ENCODE data around the gene SMIM38.

The SMIM38 gene

GRCh38 chr11:69187540-69188065, 31.9 kb downstream of the SMIM38 start:
- DNase-seq, result no peak

DNA sequence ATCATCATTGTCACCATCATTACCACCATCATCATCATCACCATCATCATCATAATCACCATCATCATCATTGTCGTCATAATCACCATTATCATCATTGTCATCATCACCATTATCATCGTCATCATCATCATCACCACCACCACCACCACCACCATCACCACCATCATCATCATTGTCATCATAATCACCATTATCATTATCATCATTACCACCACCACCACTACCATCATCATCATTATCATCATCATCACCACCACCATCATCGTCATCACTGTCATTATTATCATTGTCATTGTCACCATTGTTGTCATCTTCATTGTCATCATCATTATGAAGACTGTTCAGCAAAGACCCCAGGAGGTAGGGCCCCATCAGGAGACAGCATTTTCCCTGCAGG, 33.3 kb downstream of the SMIM38 start:
- DNase-seq, result no peak

GRCh38 chr11:69190796-69191536, 35.2 kb downstream of the SMIM38 start:
- no peak for DNase-seq

DNA sequence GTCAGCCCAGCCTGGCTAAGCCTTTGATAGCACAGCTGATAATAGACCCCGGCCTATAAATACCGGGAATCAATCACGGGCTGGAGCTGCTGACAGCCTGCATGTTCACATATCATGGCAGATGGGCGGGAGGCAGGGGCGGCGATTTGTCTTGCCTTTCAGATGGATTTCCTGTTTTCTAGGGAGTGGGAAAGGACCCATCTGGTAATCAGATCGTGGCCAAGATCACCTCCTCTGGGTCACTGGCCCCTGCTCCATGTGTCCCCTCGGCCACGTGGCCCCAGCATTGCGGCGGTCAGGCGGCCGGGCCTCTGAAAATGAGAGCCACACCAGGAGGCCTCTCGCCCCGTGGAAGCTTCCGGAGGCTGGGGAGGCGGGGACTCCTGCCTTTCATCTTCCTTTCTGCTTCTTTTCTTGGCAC, 36.6 kb downstream of the SMIM38 start:
- no peak for DNase-seq

DNA sequence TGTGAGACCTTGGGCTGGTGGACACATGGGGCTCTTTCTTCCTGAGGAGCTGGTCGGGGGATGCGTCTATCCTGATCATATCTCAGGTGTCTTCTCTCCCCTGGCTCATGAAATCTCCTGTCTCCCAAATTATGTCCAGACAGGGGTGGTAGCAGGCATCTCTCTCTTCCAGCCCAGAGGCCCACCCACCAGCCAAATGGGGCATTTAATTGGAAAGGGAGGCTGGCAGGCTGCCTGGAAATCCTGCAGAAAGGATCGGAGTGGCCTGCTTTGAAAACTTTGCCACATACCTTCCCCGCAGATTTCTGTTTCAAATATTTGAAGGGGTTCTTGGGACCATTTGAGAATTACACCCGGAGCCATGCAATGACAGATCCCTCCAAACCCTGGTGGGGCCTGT, 37.4 kb downstream of the SMIM38 start:
- no peak for DNase-seq

DNA sequence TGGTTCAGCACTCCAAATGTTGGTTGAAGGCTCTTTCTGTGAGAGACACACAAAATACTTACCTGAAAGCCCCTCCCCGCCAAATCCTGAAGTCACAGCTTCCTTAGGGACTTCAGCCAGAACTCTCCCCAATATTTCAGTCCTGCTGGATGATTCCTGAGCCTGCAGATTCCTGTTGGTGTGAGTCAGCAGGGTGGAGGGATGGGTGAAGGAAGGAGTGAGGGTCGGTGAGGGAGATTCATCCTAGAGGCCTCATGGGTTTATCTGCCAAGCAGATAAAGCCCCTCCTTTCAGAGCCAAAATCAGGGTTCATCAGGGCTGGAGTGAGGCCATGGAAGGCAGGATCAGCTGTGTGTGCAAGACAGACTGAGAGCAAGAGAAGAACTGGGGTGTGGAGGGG, 37.9 kb downstream of the SMIM38 start:
- DNase-seq, result no peak

GRCh38 chr11:69194396-69194795, 38.7 kb downstream of the SMIM38 start:
- no peak for DNase-seq

DNA sequence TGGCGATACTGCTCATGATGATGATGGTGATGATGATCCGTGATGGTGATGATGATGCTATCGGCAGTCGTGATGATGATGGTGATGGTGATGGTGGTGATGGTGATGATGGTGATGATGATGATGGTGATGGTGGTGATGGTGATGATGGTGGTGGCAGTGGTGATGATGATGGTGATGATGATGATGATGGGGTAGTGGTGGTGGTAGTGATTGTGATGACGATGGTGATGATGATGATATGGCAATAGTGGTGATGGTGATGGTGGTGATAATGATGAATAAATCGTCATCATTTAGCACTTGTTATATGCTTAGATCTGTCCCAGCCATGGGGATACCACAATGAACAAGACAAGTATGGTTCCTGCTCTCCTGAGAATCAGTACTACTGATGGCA, 39.2 kb downstream of the SMIM38 start:
- no peak for DNase-seq

DNA sequence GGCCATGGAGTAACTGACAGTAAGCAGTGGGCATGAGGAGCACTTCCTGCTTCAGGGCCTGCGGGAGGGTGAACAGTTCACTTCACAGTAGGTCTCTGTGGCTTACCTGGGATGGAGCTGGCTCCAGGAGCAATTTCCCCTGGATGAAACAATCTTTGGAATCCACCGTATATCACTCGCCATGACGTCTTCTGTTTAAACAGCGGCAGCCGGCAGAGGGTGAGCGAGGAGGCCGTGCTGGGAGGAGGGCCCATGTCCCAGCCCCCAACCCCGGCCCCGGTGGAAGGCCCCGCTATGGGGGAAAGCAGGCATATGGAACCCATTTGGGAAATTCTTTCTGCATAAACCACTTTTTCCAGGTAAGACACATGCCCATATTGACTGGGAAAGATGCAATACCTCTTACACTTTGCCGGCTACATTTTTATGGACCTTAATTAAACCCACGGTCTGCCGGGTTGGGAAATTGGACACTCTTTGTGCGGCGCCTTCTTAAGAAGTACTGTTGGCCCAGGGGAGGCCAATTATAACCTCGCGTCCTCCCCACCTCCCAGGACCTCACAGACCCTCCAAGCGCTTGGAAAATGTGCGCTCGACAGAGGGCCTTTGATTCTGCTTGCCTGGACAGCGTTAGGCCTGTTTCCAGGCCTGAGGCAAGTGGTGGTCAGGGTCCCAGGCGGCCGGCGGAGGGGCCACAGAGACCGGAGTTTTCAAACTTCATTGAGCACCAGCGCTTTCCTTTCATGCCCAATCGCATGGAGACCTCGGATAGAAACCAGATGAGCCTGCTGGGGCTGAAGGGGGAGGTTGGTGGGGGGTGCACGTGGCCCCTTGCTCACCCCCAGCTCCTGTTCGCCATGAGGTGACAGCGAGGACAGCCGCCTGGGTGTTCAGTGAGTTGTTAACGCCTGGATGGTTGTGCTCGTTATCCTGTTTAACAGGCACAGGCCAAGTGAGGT, 40.4 kb downstream of the SMIM38 start:
- DNase-seq, result no peak

GRCh38 chr11:69196783-69197169, 41.0 kb downstream of the SMIM38 start:
- no peak for DNase-seq

- no peak for DNase-seq
Measured at GRCh38 chr11:69198891-69199582, 43.3 kb downstream of the SMIM38 start.

DNA sequence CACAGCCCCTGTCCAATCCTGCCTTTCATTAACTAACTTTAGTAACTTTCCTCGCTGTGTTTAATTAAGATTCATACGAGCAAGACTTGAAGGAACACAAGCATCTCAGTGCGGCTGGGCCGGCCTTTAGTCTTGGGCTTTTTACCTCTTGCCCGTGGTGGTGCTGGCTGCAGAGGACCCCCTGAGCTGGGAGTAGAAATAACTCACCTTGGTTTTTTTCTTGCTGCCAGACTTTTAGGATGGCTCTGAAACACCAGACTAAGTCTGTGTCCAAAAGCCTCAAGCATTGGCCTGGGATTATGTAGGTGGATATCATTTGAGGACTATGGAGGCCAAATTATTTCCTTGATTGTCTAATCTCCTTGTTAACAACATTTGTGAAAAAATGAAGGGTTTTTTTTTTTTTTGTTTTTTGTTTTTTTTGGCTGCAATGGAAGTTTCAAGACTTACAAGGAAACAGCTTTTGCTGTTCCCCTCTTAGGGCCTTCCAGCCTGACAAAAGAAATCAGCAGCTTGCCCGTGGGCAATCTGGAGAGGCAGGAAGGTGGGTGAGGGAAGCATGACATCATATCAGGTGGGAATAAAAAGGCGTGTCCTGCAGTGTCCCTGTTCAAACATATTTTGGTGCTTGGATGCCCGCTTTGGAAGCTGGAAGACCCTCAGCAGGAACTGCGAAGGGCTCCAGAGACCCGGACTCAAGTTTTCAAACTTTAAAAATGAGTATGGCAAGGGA, 44.0 kb downstream of the SMIM38 start:
- DNase-seq, result no peak

DNA sequence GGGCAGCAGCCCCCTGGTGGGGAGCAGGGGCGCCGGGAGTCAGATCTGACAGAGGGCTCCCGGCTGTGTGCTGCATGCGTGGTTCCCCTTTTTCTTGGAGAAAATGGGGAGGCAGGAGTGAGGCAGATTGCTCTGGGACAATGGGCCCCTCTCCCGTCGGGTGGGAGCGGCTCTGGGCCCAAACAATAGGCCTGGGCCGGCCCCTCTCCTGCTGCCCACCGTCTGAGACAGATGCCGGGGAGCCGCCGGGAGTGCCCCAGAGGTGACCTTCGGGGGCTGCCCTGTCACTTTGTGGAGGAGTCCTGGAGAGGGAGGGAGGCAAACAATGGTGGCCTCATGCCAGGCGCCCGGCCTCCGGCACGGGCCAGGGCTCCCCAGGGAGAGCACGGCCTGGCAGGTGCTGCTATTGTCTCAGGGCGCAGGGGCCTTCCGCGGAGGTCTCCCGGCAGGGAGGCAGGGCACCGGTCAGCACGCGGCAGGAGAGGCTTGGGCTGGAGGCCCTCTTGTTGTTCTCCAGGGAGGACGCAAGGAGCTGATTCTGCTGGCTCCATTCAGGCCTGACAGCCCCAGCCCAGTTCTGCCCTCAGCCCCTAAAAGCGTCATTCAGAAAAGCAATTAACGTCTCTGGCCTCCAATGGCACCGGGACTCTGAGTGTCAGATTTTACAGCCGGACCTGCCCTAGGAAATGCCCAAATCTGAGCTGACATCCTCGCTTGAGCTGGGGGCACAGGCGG, 44.8 kb downstream of the SMIM38 start:
- DNase-seq, result no peak

GRCh38 chr11:69201066-69201365, 45.3 kb downstream of the SMIM38 start:
- no peak for DNase-seq

DNA sequence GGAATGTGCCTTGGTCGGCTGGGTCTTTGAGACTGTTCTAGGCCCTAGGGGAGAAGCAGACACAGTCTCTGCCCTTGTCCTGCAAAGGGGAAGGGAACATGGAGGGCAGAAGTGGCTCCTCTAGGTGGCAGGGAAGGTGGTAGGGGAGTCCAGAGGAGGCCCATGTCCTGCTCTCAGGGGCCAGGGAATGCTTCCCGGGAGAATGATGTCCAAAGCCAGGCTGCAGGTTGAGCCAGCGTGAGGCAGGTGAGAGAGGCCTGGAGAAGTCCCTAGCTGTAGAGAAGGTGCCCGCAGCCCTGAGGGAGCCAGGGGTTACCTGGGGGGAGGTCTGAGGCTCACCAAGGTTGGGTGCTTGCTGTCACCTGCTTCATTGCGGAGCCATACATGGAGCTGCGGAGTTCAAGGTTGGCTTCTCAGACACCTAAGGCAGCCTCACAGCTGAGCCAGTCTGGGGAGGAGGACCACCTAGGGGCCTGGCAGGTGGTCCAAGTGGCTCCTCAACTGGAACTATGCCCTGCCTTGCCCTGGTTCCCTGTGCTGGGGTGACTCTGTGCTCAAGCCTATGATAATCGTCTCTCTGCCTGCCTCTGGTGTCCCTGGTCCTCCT, 46.1 kb downstream of the SMIM38 start:
- DNase-seq, result no peak

DNA sequence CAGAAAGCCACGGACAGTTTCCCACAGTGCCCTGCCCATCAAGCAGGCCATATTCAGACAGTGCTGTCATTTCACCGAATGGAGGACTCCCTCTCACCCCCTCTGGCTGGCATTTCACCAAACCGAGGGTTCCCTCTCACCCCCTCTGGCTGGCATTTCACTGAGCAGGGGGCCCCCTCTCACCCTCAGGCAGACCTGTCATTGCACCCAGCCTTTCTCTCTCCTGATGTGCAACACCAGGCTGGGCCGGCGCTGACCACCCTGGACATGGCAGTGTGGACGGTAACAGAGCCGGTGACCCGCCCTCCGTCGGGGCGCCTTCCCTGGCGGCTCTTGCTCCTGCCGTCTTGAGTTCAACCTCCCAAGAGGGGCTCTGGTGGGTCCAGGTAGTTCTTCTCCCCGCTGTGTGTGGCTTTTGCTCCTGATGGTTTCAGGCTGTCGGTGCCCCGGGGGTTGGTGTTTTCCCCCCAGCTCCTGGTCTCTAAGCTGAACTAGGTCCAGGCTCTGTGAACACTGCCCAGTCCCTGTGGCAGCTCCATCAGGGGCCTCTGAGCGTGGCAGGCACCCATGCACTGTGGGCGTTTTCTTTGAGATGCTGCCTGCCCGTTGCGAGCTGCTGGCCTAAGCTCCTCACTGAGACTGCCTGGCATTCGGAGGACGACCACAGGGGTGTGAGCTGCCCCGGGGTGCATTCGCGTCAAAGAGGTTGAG, 46.9 kb downstream of the SMIM38 start:
- no peak for DNase-seq

DNA sequence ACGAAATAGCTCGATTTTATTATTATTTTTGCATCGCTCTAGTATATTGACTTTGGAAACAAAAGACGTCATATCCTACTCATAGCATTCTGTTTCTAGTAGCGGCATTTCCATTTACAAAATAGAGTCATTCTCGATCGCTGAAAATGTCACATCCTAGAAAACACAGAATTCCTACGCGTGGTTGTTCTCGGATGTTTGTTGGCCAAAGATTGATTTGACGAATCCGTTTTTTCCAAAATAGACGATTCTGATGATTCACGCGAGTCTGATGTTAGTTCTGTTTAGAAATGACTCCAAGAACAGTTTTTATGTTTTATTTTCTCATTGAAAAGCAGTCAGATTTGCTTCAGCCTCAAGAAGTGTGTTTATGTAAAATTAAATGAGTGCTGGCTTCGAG, 47.6 kb downstream of the SMIM38 start:
- DNase-seq, result no peak

DNA sequence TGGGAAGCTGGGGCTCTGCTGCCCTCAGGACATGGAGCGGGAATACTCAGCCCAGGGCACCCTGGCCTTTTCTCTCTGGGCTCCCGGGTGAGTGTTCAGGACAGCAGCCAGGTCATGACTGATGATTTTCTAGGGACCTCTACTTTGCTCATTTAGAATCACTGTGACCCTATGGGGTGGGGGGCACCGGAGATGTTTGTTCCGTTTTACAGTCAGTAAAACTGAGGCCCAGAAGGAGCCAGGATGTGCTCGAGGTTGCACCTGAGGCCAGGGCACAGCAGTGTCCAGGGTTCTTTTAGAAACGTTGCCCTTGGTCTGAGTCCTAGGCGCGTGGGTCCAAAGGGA, 48.1 kb downstream of the SMIM38 start:
- no peak for DNase-seq

- DNase-seq, result no peak
Measured at GRCh38 chr11:69204246-69204940, 48.7 kb downstream of the SMIM38 start.

Measured in SIG-M5 (cell line).